AG04449 (cell line): ENCODE measurements around the gene PPP2CA.
A peak's percentile ranks its signal among the peaks of the same experiment; 100 is the strongest.
"Not testable (repeated sequence)": the region's sequence is repeated elsewhere in the genome, so short reads cannot be mapped to it uniquely, and the experiment has no call there.

Experiments used
- CTCF ChIA-PET: fragments of 350-600 bp; formaldehyde crosslinking; extraction: SDS; loops from one replicate; lab custom pipeline; 2021; ENCODE audit warnings: antibody characterized with exemption; lab: Yijun Ruan, JAX
- POLR2A ChIA-PET: fragments of 400-600, 350-600 bp; formaldehyde crosslinking; extraction: SDS; loops from one replicate; lab custom pipeline; 2020; ENCODE audit warnings: antibody characterized with exemption, inconsistent platforms; lab: Yijun Ruan, JAX
- DNase-seq: peaks from one replicate; pipeline ENCODE4 v3.0.0-alpha.2; 2010; ENCODE audit warnings: low read depth, low spot score
- H3K4me3 ChIP-seq: 2 replicates; pipeline ENCODE4 v1.5.1; 2011; ENCODE audit warnings: low read depth, mild to moderate bottlenecking, control low read depth, low read length
- TF ChIP-seq, protein P1 (sequence below): IDR thresholded peaks from one replicate; pipeline ENCODE4 v1.5.1; 2011; ENCODE audit warnings: mild to moderate bottlenecking, moderate library complexity, low read length, control low read depth, inconsistent platforms; ENCODE audit not compliant: insufficient read depth; ENCODE audit errors: missing control alignments

PPP2CA gene

DNA sequence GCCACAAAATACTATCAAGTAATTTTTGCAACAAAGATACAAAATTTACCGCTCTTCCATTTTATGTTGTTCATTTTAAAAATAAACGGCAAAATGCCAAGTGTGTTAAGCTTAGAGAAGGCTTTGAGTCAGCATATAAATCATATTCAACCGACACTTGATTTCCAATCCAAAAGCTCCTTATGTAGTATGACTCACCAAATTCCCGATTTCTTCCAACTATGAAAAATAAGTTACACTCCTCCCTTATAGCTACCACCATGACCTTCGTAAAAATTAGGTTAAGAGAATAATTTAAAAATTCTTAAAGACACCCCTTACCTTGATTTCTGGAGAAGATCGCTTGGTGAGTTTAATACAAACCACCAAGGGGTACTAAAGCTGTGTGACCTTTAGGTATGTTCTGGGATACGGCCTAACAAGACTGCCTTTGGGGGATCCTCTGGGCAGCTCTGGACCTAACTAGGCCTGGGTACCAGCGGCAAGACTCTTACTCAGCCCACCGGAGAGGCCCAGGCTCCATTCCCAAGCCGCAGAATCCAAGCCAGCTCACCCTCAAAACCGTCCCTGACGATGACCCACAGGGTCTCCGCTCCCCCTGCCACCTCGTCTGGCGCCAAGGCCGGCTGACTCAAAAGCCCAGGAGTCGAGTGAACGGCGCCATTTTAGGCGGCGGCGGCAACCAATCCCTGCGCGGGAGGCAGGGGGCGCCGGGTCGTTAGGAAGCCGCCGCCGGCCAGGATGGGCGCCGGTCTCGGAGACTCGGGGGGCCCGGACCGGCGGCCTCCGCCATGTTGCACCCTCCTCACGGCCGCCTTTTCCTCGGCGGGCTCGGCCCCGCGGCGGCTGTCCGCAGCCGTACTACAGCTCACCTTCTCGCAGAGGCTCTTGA, 739 bp downstream of the PPP2CA start:
- CTCF ChIA-PET = interaction anchor here (0.7 to 2.1 kb wide), 14 partner anchors 11 to 322 kb away, joined by 3 to 10 read pairs (median 4); partner anchors contain the start of gene SKP1
- no peak for DNase-seq

GRCh38 chr5:134223406-134224248, 2.2 kb downstream of the PPP2CA start:
- TF ChIP-seq, protein P1, sequence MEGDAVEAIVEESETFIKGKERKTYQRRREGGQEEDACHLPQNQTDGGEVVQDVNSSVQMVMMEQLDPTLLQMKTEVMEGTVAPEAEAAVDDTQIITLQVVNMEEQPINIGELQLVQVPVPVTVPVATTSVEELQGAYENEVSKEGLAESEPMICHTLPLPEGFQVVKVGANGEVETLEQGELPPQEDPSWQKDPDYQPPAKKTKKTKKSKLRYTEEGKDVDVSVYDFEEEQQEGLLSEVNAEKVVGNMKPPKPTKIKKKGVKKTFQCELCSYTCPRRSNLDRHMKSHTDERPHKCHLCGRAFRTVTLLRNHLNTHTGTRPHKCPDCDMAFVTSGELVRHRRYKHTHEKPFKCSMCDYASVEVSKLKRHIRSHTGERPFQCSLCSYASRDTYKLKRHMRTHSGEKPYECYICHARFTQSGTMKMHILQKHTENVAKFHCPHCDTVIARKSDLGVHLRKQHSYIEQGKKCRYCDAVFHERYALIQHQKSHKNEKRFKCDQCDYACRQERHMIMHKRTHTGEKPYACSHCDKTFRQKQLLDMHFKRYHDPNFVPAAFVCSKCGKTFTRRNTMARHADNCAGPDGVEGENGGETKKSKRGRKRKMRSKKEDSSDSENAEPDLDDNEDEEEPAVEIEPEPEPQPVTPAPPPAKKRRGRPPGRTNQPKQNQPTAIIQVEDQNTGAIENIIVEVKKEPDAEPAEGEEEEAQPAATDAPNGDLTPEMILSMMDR = no peak
- DNase-seq = no peak
- H3K4me3 ChIP-seq = peak overlapping the region; percentile 93
- CTCF ChIA-PET = interaction anchor here (1.0 to 1.6 kb wide), 5 partner anchors 12 to 83 kb away, joined by 3 to 9 read pairs (median 6); no protein-coding TSS in a partner anchor
- POLR2A ChIA-PET = no interaction called here

More for the DNA sequence above, 739 bp downstream of the PPP2CA start:
- TF ChIP-seq, protein P1 = peak; percentile 25
- peak overlapping the region; percentile 93 for H3K4me3 ChIP-seq
- POLR2A ChIA-PET = interaction anchor here (0.7 to 2.3 kb wide), 7 partner anchors 11 to 64 kb away, joined by 3 to 28 read pairs (median 5); partner anchors contain the start of gene SKP1

GRCh38 chr5:134221690-134222089, 4.2 kb downstream of the PPP2CA start:
- not testable (repeated sequence) for H3K4me3 ChIP-seq, DNase-seq
- ChIA-PET CTCF (interaction anchor here (0.7 to 1.4 kb wide), 3 partner anchors 9 to 68 kb away, joined by 3 to 4 read pairs (median 3); no protein-coding TSS in a partner anchor), POLR2A (interaction anchor here (1.3 kb wide), 1 partner anchor 45 kb away, joined by 4 read pairs; the partner anchor contains the start of gene SKP1)

DNA sequence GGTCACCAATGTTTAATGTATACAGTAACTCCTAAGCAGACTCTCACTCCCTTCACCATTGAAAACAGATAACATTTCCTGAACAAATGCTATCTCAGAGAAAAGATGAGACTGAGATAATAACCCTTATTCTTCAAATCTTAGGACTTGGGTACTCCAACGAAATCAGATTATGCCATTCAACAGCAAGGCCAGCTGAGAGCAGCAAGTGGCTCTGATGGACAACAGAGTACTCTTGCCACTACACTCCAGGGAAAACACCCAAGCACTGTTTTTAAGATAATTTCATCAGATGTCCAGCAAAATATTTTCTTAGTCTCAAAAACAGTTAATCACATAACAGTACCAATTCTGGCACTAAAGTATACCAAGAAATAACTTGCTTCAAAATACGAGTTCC, 10.1 kb downstream of the PPP2CA start:
- TF ChIP-seq, protein P1 = no peak
- CTCF ChIA-PET = interaction anchor here (1.2 to 1.6 kb wide), 2 partner anchors 12 to 32 kb away, joined by 3 to 5 read pairs; no protein-coding TSS in a partner anchor
- DNase-seq = no peak
- no peak overlapping the region for H3K4me3 ChIP-seq
- POLR2A ChIA-PET = no interaction called here

GRCh38 chr5:134211263-134212031, 14.4 kb downstream of the PPP2CA start:
- ChIA-PET CTCF (interaction anchor here (1.3 to 1.6 kb wide), 4 partner anchors 11 to 78 kb away, joined by 3 to 9 read pairs (median 4); partner anchors contain the start of gene PPP2CA), POLR2A (interaction anchor here (0.6 to 0.7 kb wide), 3 partner anchors 14 to 35 kb away, joined by 3 read pairs; partner anchors contain the start of gene PPP2CA)
- not testable (repeated sequence) for H3K4me3 ChIP-seq, DNase-seq

GRCh38 chr5:134209477-134210245, 16.2 kb downstream of the PPP2CA start:
- H3K4me3 ChIP-seq = no peak overlapping the region
- CTCF ChIA-PET = interaction anchor here (0.6 to 2.1 kb wide), 7 partner anchors 16 to 170 kb away, joined by 3 to 9 read pairs (median 4); partner anchors contain the start of gene PPP2CA
- no peak for DNase-seq
- POLR2A ChIA-PET = interaction anchor here (0.9 kb wide), 1 partner anchor 33 kb away, joined by 3 read pairs; the partner anchor contains the start of gene SKP1
- TF ChIP-seq, protein P1 = no peak
